GM19238 (cell line): ENCODE data around the gene TUBB4A.
"Not testable (repeated sequence)": the region's sequence is repeated elsewhere in the genome, so short reads cannot be mapped to it uniquely, and the experiment has no call there.

Source experiments
- DNase-seq: peaks from one replicate; pipeline ENCODE4 v3.0.0; 2011; ENCODE audit warnings: low spot score; ENCODE audit not compliant: insufficient read length

The TUBB4A gene

GRCh38 chr19:6501740-6502648 is at the start of gene TUBB4A:
TSS of gene TUBB4A (minus strand) at chr19:6502309. CDS start at chr19:6502212, 97 bp downstream.
- peak; percentile 54 for DNase-seq

- no peak for DNase-seq
Measured at GRCh38 chr19:6551091-6551490, 49.0 kb upstream of the TUBB4A start.

- DNase-seq = not testable (repeated sequence)
Measured at GRCh38 chr19:6550679-6551078, 48.6 kb upstream of the TUBB4A start.

- DNase-seq = no peak
Measured at GRCh38 chr19:6543866-6544347, 41.8 kb upstream of the TUBB4A start.

DNA sequence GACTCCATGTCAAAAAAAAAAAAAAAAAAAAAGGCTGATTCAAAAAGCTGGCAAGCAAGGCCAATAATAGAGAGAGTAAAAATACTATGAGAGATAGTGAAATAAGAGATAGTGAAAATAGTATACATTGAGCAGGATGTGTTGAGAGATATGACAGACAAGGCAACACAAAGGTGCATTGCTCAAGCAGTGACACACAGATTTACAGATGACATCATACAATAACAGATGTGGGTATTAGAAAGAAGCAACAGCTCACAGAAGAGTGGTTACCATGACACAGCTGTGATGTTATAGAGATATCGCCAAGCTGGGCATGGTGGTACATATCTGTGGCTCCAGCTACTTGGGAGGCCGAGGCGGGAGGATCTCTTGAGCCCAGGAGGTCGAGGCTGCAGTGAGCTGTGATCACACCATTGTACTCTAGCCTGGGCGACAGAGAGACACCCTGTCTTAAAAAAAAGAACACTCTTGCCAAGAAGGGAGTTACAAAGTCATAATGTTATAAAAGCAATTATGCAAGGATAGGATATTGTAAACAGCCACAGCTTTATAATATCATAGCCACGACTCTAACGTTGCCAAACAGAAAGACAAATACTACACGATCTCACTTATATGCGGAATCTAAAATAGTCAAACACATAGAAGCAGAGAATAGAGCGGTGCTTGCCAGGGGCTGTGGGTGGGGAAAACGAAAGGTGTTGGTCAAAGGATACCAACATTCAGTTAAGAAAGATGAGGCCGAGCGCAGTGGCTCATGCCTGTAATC is 39.0 kb upstream of the TUBB4A start:
- DNase-seq = no peak

- DNase-seq = no peak
Measured at GRCh38 chr19:6539514-6539913, 37.4 kb upstream of the TUBB4A start.

- no peak for DNase-seq
Measured at GRCh38 chr19:6535558-6536137, 33.5 kb upstream of the TUBB4A start.

GRCh38 chr19:6534451-6535093 is 32.5 kb upstream of the TUBB4A start:
- no peak for DNase-seq

- DNase-seq = no peak
Measured at GRCh38 chr19:6533746-6534418, 31.8 kb upstream of the TUBB4A start.

GRCh38 chr19:6533000-6533328 is 30.9 kb upstream of the TUBB4A start:
- no peak for DNase-seq

GRCh38 chr19:6532244-6532999 is 30.3 kb upstream of the TUBB4A start:
- peak; percentile 76 for DNase-seq

DNA sequence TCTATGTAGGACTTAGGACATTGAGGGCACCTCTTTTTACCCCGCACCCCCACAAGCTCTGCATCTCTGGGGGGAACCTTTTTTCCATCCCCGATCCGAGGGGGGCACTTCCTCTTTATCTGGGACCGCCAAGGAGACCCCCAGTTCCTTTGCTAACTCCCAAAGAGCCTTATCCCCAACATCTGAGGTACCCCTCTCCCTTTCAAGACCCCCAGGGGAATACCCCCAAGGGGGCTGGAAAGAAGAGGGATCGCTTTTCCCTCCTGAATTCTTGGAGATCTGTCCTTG is 29.8 kb upstream of the TUBB4A start:
- DNase-seq = no peak

DNA sequence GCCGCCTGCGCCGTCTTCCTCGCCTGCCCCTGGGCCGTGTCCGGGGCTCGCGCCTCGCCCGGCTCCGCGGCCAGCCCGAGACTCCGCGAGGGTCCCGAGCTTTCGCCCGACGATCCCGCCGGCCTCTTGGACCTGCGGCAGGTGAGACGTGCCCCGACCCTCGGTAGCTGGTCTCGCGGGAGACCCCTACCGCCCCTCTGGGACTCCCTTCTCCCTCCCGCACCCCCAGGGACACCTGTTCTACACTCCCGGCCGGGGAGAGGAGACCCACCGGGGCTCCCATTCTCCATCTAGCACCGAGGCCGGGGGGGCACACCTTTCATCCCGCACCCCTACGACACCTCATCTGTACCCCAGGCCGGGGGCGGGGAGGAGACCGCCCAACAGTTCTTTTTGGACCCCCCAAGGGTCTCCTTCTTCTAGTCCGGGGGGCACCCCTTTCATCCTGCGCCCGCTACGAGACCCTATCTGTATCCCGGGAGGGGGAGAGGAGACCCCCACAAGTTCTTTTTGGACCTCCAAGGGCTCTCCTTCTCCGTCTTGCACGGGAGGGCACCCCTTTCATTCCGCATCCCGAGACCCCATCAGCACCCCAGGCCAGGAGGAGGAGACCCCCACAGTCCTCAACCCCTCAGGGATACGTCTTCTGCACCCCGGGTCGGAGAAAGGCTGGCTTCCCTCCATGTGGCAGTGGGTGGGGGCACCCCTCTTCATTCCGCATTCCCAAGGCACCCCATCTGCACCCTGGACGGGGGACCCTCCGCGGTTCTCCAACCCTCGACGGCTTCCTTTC is 29.2 kb upstream of the TUBB4A start:
- no peak for DNase-seq

- peak; percentile 67 for DNase-seq
Measured at GRCh38 chr19:6530386-6531162, 28.5 kb upstream of the TUBB4A start, which contains the start of gene TNFSF9. TSS of gene TNFSF9 (plus strand) at chr19:6531026. CDS start at chr19:6531037, 11 bp downstream.

DNA sequence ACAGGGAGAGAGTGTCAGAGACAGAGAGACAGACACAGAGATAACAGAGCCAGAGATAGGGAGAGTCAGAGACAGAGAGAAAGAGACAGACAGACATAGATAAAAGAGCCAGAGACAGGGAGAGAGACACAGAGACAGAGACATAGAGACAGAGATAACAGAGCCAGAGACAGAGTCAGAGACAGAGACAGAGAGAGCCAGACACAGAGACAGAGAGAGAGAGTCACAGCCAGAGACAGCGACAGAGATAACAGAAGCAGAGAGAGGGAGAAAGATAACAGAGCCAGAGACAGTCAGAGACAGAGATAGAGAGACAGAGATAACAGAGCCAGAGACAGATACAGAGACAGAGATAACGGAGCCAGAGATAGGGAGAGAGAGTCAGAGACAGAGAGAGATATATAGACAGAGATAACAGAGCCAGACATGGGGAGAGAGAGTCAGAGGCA is 27.9 kb upstream of the TUBB4A start:
- no peak for DNase-seq

GRCh38 chr19:6529351-6529750 is 27.2 kb upstream of the TUBB4A start:
- no peak for DNase-seq

DNA sequence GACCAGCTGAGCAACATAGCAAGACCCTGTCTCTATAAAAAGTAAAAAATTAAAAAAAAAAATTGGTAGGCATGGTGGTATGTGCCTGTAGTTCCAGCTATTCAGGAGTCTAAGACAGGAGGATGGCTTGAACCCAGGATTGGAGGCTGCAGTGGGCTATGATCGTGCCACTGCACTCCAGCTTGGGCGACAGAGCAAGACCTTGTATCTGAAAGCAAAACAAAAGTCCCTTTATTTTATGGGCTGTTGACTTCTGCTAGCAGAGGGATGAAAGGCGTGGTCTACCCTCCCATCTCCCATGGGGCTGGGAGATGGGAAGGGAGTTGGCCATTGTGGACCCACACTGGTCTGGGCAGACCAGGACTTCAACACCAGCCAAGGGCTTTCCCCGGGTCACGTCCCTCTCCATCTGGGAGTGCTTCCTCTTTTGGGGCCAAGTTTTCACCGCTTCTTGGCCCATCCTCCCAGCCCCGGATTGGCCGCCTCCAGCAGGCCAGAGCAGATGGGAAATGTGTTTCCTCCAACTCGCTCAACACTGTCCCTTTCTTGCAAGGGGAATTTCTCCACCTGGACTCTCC is 26.5 kb upstream of the TUBB4A start:
- no peak for DNase-seq

GRCh38 chr19:6527893-6528543 is 25.9 kb upstream of the TUBB4A start:
- DNase-seq = peak; percentile 75
